ENCODE measurements around the gene PAIP2B. TPM values are rescaled to one million over a fixed set of nuclear protein-coding genes. Genes with fewer than 3 reads are reported as not detected.

The PAIP2B gene
- total RNA-seq, 4 donors from 2014 or later, result 8.6 to 13.2 (median 10.7) TPM

GRCh38 chr2:71250935-71251334 lies 24.0 kb upstream of the PAIP2B start:
- Histone ChIP-seq H3K36me3 (no peaks in the 10 kb centered on the region), H3K9me3 (no peaks in the 10 kb centered on the region), H3K27me3 (no peaks in the 10 kb centered on the region), H3K4me3 (replicated peaks in 1 of 3) (no peak overlapping the region), H3K4me1 (no peaks in the 10 kb centered on the region), H3K27ac (no peak overlapping the region)
- WGBS, 2 donors, result 83 to 84% methylated on average over 8 of the region's 8 CpGs
- TF ChIP-seq CTCF (IDR thresholded peaks at IDR 0.05), result no peak
- no peak for DNase-seq
- intact Hi-C loops (cut with DNase I), result no loop called here

GRCh38 chr2:71244302-71244660 lies 17.4 kb upstream of the PAIP2B start:
- Histone ChIP-seq H3K36me3 (no peaks in the 10 kb centered on the region), H3K27ac (no peak overlapping the region), H3K4me1 (no peaks in the 10 kb centered on the region), H3K27me3 (no peaks in the 10 kb centered on the region), H3K9me3 (no peaks in the 10 kb centered on the region), H3K4me3 (replicated peaks in 1 of 3) (no peak overlapping the region)
- 69 to 91% methylated on average over 1 of the region's 1 CpG for WGBS, 2 donors
- DNase-seq, result no peak
- no peak for TF ChIP-seq POLR2A (IDR thresholded peaks at IDR 0.05)
- intact Hi-C loops (cut with DNase I), result no loop called here

GRCh38 chr2:71243634-71244301 lies 16.9 kb upstream of the PAIP2B start:
- H3K4me3 ChIP-seq (replicated peaks in 1 of 3), result no peak overlapping the region
- H3K27me3 ChIP-seq, result no peaks in the 10 kb centered on the region
- no peak for DNase-seq
- no peak overlapping the region for H3K27ac ChIP-seq
- H3K9me3 ChIP-seq, result no peaks in the 10 kb centered on the region
- TF ChIP-seq POLR2A (IDR thresholded peaks at IDR 0.05) (no peak), CTCF (IDR thresholded peaks at IDR 0.05) (no peak)
- intact Hi-C loops (cut with DNase I), result no loop called here
- 50 to 65% methylated on average over 1 of the region's 1 CpG for WGBS, 2 donors
- H3K36me3 ChIP-seq, result no peaks in the 10 kb centered on the region
- H3K4me1 ChIP-seq, result no peaks in the 10 kb centered on the region

GRCh38 chr2:71240794-71241193 lies 13.9 kb upstream of the PAIP2B start:
- Histone ChIP-seq H3K4me3 (replicated peaks in 1 of 3) (no peak overlapping the region), H3K27ac (no peak overlapping the region), H3K9me3 (no peaks in the 10 kb centered on the region), H3K27me3 (no peaks in the 10 kb centered on the region), H3K36me3 (no peaks in the 10 kb centered on the region), H3K4me1 (no peaks in the 10 kb centered on the region)
- DNase-seq, result no peak
- intact Hi-C loops (cut with DNase I), result no loop called here
- TF ChIP-seq POLR2A (IDR thresholded peaks at IDR 0.05), result no peak
- no peak for TF ChIP-seq CTCF (IDR thresholded peaks at IDR 0.05)
- 80 to 97% methylated on average over 3 of the region's 3 CpGs for WGBS, 2 donors

- H3K4me3 ChIP-seq (replicated peaks in 1 of 3), result no peak overlapping the region
- no peaks in the 10 kb centered on the region for H3K4me1 ChIP-seq
- no peak for TF ChIP-seq CTCF (IDR thresholded peaks at IDR 0.05)
- TF ChIP-seq POLR2A (IDR thresholded peaks at IDR 0.05), result no peak
- no peaks in the 10 kb centered on the region for H3K36me3 ChIP-seq
- no peaks in the 10 kb centered on the region for H3K9me3 ChIP-seq
- intact Hi-C loops (cut with DNase I), result no loop called here
- H3K27me3 ChIP-seq, result no peaks in the 10 kb centered on the region
- no peak overlapping the region for H3K27ac ChIP-seq
- DNase-seq, result no peak
Observed at GRCh38 chr2:71238089-71238488, 11.2 kb upstream of the PAIP2B start.
